ENCODE measurements around the gene FHIT. TPM values are rescaled to one million over a fixed set of nuclear protein-coding genes. Genes with fewer than 3 reads are reported as not detected.

The FHIT gene
- total and polyA plus RNA-seq, 4 donors = 2.1 to 14.7 (median 6.6) TPM

- H3K9me3 ChIP-seq (ENCODE audit: control insufficient read depth in 4 of 4, low read length in 3 of 4) = no peaks in the 10 kb centered on the region
- no peak overlapping the region for H3K4me3 ChIP-seq (ENCODE audit: low read depth in 1 of 3, low read length in 3 of 3)
- no peaks in the 10 kb centered on the region for H3K36me3 ChIP-seq (ENCODE audit: control insufficient read depth in 4 of 4, insufficient read depth in 3 of 4, low read depth in 1 of 4, low read length in 3 of 4)
- WGBS = 99% methylated on average over 2 of the region's 2 CpGs
- H3K27me3 ChIP-seq (ENCODE audit: control insufficient read depth in 4 of 4, insufficient read depth in 4 of 4, low read length in 3 of 4) = no peaks in the 10 kb centered on the region
- DNase-seq (ENCODE audit: low spot score) = no peak
- H3K27ac ChIP-seq (ENCODE audit: low read depth in 1 of 2, low read length in 2 of 2) = no peak overlapping the region
- no peak overlapping the region for H3K9ac ChIP-seq (ENCODE audit: low read depth in 1 of 2, low read length in 2 of 2)
- H3K4me1 ChIP-seq (ENCODE audit: control insufficient read depth in 4 of 4, insufficient read depth in 4 of 4, low read length in 3 of 4) = no peaks in the 10 kb centered on the region
- TF ChIP-seq YY1 (IDR thresholded peaks at IDR 0.05) = no peak
- TF ChIP-seq, protein P1, sequence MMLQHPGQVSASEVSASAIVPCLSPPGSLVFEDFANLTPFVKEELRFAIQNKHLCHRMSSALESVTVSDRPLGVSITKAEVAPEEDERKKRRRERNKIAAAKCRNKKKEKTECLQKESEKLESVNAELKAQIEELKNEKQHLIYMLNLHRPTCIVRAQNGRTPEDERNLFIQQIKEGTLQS (IDR thresholded peaks at IDR 0.05) = no peak
- TF ChIP-seq, protein P2, sequence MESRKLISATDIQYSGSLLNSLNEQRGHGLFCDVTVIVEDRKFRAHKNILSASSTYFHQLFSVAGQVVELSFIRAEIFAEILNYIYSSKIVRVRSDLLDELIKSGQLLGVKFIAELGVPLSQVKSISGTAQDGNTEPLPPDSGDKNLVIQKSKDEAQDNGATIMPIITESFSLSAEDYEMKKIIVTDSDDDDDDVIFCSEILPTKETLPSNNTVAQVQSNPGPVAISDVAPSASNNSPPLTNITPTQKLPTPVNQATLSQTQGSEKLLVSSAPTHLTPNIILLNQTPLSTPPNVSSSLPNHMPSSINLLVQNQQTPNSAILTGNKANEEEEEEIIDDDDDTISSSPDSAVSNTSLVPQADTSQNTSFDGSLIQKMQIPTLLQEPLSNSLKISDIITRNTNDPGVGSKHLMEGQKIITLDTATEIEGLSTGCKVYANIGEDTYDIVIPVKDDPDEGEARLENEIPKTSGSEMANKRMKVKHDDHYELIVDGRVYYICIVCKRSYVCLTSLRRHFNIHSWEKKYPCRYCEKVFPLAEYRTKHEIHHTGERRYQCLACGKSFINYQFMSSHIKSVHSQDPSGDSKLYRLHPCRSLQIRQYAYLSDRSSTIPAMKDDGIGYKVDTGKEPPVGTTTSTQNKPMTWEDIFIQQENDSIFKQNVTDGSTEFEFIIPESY (IDR thresholded peaks at IDR 0.05) = no peak
- no peak for TF ChIP-seq RXRA (IDR thresholded peaks at IDR 0.05)
- TF ChIP-seq GABPA (IDR thresholded peaks at IDR 0.05 in 1 of 2, conservative IDR thresholded peaks at IDR 0.05 in 1 of 2) = no peak
- TF ChIP-seq RAD21 (IDR thresholded peaks at IDR 0.05) = no peak
- TF ChIP-seq TAF1 (conservative IDR thresholded peaks at IDR 0.05) = no peak
- no peak for TF ChIP-seq JUND (IDR thresholded peaks at IDR 0.05)
- TF ChIP-seq, protein P3, sequence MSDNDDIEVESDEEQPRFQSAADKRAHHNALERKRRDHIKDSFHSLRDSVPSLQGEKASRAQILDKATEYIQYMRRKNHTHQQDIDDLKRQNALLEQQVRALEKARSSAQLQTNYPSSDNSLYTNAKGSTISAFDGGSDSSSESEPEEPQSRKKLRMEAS (IDR thresholded peaks at IDR 0.05) = no peak
- TF ChIP-seq HNF4G (IDR thresholded peaks at IDR 0.05) = no peak
These were observed 1093.2 kb downstream of the FHIT start for GRCh38 chr3:60158035-60158434.

DNA sequence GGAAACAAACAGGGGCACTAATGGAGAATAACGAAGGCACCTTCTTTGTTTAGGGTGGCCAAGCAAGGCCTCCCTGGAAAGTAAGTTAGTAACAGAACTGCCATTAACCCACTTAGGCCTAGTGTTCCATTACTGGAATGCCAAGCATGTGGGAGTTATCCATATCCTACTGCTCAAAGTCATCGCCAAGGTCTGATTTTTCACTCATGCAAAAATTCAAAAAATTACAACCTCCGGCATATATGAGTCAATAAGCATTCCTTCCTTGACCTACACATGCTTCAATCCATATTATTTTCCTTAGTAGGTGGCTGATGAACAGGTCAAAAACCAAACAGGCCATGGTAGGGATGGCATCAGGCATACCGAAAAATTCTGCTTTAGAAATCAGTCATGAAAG lies 1097.2 kb downstream of the FHIT start:
- no peak for DNase-seq (ENCODE audit: low spot score)
- no peak for TF ChIP-seq SP1 (IDR thresholded peaks at IDR 0.05)
- no peak for TF ChIP-seq REST (IDR thresholded peaks at IDR 0.05)
- TF ChIP-seq RXRA (IDR thresholded peaks at IDR 0.05) = no peak
- TF ChIP-seq NR2F2 (IDR thresholded peaks at IDR 0.05) = no peak
- TF ChIP-seq, protein P1 (IDR thresholded peaks at IDR 0.05) = no peak
- TF ChIP-seq EGR1 (IDR thresholded peaks at IDR 0.05; ENCODE audit: low read depth in 2 of 2) = no peak
- TF ChIP-seq FOXA1 (IDR thresholded peaks at IDR 0.05) = no peak
- no peak for TF ChIP-seq HNF4G (IDR thresholded peaks at IDR 0.05)
- no peak for TF ChIP-seq YY1 (IDR thresholded peaks at IDR 0.05)
- no peak for TF ChIP-seq FOXA2 (IDR thresholded peaks at IDR 0.05)
- no peak for TF ChIP-seq GABPA (IDR thresholded peaks at IDR 0.05 in 1 of 2, conservative IDR thresholded peaks at IDR 0.05 in 1 of 2)
- TF ChIP-seq, protein P4, sequence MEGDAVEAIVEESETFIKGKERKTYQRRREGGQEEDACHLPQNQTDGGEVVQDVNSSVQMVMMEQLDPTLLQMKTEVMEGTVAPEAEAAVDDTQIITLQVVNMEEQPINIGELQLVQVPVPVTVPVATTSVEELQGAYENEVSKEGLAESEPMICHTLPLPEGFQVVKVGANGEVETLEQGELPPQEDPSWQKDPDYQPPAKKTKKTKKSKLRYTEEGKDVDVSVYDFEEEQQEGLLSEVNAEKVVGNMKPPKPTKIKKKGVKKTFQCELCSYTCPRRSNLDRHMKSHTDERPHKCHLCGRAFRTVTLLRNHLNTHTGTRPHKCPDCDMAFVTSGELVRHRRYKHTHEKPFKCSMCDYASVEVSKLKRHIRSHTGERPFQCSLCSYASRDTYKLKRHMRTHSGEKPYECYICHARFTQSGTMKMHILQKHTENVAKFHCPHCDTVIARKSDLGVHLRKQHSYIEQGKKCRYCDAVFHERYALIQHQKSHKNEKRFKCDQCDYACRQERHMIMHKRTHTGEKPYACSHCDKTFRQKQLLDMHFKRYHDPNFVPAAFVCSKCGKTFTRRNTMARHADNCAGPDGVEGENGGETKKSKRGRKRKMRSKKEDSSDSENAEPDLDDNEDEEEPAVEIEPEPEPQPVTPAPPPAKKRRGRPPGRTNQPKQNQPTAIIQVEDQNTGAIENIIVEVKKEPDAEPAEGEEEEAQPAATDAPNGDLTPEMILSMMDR (IDR thresholded peaks at IDR 0.05; ENCODE audit: low read depth, low read length, missing input control) = no peak
- no peak for TF ChIP-seq HNF4A (conservative IDR thresholded peaks at IDR 0.05)
- TF ChIP-seq, protein P2 (IDR thresholded peaks at IDR 0.05) = no peak
- TF ChIP-seq RAD21 (IDR thresholded peaks at IDR 0.05) = no peak
- no peak for TF ChIP-seq TAF1 (conservative IDR thresholded peaks at IDR 0.05)
- no peak for TF ChIP-seq JUND (IDR thresholded peaks at IDR 0.05)
- TF ChIP-seq, protein P3 (IDR thresholded peaks at IDR 0.05) = no peak

More for the DNA sequence above, 1097.2 kb downstream of the FHIT start:
- Histone ChIP-seq H3K27ac (ENCODE audit: low read depth in 1 of 2, low read length in 2 of 2) (no peak overlapping the region), H3K9me3 (ENCODE audit: control insufficient read depth in 4 of 4, low read length in 3 of 4) (no peaks in the 10 kb centered on the region), H3K9ac (ENCODE audit: low read depth in 1 of 2, low read length in 2 of 2) (no peak overlapping the region), H3K27me3 (ENCODE audit: control insufficient read depth in 4 of 4, insufficient read depth in 4 of 4, low read length in 3 of 4) (no peaks in the 10 kb centered on the region), H3K4me3 (ENCODE audit: low read depth in 1 of 3, low read length in 3 of 3) (no peak overlapping the region), H3K4me1 (ENCODE audit: control insufficient read depth in 4 of 4, insufficient read depth in 4 of 4, low read length in 3 of 4) (no peaks in the 10 kb centered on the region), H3K36me3 (ENCODE audit: control insufficient read depth in 4 of 4, insufficient read depth in 3 of 4, low read depth in 1 of 4, low read length in 3 of 4) (no peaks in the 10 kb centered on the region)
- WGBS = 97% methylated on average over 4 of the region's 4 CpGs

Data from liver (tissue), 9 donors.